GM19397 (cell line): Measurements from ENCODE around the gene ADM5.

ENCODE experiments used
- ATAC-seq: cut with Tn5 transposase; IDR thresholded peaks from one replicate; pipeline ENCODE4 v1.9.1; 2021; ENCODE audit warnings: mild to moderate bottlenecking, moderate library complexity; ENCODE audit not compliant: unreplicated experiment

ADM5 gene

DNA sequence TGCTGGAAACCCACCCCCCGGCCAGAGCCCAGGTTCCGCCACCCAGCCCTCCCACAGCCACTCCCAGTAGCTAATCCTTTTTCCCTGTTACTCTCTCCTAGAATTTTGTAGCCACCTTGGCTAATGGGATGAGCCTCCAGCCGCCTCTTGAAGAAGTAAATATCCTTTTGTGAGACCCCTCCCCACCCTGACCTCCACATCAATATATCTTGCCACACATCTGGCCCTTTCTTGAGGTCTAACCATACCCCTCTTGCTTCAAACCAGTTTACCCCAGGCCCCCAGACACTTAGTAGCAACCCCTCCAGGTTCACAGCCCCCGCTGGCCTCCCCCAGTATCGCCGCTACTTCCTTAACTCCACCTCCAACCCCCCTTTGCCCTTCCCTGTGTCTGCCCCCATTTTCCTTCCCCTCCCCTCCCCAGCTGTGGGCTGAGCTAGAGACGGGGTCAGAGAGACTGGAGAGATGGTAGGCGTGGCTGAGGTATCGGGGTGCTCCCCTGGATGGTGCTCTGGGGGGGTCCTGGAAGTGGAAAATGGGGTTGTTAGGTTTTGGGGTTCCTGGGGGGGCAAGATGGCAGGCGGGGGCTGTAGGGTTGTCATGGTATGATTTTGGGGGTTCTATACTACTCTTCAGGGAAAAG lies 9.5 kb upstream of the ADM5 start:
- ATAC-seq = no peak

DNA sequence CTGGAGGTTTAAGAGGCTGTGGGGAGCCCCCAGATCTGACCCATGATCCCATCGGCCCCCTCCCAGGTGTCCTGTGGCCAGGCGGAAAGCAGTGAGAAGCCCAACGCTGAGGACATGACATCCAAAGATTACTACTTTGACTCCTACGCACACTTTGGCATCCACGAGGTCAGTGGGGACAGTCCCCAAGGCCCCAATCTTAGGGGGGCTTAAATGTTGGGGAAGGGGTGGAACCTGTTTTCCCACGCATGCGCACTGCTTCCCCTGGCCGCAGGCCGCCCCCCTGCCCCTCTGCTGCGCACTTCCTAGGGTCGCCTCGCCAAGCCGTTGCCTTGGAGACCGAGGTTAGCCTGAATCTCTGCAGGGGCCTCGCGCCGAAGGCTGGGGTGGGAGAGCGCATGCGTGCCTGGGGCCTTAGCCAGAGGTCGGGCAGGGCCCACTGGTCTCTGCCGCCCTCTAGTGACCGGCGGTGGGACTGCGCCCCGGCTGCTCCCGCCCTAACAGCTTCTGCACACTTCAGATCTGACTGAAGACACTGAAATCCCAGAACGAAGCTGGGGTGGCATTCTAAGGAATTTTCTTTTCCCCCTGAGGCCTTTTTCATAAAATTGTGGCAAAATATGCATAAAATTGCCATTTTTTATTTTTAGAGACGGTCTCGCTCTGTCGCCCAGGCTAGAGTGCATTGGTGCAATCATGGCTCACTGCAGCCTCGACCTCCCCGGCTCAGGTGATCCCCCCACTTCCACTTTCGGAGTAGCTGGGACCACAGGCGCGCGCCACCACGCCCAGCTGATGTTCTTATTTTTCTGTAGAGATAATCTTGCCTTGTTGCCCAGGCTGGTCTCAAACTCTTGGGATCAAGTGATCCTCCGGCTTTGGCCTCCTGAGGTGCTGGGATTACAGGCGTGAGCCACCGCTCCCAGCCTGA lies 8.7 kb upstream of the ADM5 start:
- no peak for ATAC-seq

DNA sequence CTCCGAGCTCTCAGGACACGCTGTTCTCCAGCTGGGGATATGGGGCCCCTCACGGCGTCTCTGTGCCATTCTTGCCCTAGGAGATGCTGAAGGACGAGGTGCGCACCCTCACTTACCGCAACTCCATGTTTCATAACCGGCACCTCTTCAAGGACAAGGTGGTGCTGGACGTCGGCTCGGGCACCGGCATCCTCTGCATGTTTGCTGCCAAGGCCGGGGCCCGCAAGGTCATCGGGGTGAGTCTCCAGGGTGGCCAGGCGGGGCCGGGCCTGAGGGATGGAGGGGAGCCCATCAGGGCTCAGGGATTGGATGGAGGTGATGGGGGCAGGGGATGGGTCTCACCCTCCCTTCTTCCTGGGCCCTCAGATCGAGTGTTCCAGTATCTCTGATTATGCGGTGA lies 7.6 kb upstream of the ADM5 start:
- ATAC-seq = no peak

DNA sequence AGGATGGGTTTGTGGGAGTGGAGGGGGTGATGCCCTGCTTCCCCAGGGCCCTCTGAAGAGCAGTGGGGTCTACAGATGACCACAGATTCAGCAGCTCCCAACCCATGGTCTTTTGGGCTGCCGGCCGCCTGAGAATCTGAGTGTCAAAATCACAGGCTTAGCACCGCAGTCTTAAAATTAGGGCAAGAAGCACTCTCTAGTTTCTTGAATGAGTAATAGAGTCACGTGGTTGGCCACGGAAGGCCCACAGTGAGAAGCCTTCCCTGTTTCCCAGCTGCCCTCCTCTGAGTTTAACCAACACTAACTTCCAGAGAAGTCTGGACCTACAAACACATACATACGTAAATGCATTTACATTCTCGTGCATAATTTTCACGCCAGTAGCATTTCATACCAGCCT lies 7.1 kb upstream of the ADM5 start:
- ATAC-seq = no peak

DNA sequence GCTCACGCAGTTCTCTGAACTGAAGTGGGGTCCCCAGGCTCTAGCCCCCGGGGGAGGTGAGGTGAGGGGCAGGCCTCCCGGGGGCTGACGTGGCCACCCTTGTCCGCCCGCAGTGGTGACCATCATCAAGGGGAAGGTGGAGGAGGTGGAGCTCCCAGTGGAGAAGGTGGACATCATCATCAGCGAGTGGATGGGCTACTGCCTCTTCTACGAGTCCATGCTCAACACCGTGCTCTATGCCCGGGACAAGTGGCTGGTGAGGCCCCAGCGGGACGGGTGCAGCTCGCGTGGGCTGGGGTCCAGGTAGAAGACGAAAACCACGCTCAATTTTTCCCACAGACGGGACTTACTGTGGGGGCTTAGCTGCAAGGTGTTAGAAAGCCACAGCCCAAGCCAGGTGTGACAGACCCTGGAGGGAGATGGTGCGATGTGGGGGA lies 5.6 kb upstream of the ADM5 start:
- no peak for ATAC-seq

DNA sequence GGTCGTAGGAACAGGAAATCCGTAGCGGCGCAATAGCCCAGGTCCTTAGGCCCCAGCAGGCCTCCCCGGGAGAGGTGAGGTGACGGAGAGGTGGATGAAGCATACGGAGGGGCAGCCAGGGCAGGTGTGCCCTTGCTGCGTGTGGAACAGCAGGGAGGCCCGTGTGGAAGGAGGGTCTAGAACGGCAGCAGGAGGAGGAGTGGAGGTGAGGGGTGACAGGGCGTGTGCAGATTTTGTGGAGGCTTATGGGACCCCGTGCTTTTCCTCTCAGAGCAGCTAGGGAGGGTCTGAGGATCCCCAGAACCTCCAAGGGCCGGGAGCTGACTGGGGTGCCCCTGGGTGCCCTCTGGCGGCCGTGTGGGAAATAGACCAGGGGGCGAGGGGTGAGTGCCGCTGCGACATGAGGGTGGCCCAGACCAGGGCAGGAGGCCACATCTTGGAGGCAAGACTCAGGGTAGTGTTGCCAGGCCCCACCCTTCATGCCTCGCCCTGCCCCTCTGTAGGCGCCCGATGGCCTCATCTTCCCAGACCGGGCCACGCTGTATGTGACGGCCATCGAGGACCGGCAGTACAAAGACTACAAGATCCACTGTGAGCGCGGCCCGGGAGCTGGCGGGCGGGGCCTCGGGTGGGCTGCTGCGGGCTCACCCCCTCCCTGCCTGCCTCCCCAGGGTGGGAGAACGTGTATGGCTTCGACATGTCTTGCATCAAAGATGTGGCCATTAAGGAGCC lies 5.0 kb upstream of the ADM5 start:
- no peak for ATAC-seq

DNA sequence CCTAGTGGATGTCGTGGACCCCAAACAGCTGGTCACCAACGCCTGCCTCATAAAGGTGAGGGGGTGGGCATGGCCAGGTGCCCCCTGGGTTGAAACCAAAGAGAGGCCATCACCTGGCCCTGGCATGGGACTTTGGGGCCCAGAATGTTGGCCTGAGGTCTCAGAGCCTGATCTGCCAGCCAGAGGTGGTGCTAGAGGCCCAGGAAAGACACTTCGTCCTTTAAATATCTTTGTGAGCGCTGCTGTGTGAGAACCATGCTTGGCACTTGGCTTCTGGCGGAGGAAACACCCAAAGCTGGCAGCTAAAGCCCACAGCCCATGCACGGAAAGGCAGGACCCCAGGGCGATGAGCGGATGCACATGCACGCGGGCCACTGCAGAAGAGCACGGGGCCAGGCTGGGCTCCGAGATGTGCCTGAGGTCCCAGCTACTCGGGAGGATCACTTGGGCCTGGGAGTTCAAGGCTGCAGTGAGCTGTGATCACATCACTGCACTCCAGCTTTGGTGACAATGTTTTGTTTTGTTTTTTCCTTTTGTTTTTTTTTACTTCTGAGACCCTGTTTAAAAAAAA lies 4.3 kb upstream of the ADM5 start:
- no peak for ATAC-seq

DNA sequence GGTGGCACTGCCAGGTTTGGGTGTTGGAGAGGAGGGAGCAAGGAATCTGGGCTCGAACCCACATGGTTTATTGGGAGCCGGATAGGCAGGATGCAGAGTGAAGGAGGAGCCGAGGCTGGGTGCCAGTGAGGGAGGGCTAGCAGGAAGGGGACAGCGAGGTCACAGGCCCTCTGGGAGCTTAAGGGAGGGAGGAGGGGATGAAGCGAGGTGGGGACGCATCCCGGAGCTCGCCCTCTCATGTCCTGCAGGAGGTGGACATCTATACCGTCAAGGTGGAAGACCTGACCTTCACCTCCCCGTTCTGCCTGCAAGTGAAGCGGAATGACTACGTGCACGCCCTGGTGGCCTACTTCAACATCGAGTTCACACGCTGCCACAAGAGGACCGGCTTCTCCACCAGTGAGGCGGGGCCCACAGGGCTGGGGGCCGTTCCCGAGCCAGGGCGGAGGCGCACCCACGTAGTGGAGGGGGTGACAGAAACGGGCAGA lies 3.5 kb upstream of the ADM5 start:
- no peak for ATAC-seq

DNA sequence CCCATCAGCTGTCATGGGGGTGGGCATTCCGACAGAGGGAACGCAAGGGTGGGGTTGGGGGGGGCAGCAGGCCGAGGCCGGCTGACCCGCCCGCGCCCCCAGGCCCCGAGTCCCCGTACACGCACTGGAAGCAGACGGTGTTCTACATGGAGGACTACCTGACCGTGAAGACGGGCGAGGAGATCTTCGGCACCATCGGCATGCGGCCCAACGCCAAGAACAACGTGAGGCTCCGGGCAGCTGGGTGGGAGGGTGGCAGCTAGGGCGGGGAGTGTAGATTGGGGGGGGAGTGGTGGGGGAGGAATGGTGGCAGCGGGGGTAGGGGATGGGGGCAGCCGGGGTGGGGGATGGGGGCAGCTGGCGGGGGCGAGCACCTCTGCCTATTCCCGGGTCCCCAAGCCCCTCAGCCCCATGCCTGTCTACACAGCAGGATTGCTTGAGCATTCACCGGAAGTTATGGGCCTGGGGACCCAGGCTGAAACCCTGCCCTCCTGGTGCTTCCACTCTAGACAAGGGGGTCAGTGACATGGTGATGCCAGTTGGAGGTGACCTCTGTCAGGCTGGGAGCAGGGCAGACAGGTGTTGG lies 2.8 kb upstream of the ADM5 start:
- no peak for ATAC-seq

DNA sequence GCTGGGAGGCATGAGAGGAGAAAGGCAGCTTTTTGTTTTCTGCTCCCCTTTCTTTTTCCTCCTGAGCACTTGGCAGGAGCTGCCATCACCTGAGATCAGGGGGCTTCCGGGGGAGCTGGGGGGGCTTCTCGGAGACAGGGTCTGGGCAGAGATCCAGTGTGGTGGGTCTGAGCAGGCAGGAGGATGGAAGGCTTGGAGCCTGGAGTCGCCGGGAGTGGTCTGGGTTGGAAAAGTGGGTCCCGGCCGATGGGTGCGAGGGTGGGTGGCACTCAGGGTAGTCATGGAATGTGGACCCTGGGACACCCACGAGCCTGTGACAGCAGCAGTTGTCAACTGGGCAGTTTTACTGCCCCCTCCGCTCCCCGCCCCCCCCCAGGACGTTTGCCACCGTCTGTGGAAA lies 2.2 kb upstream of the ADM5 start:
- no peak for ATAC-seq

DNA sequence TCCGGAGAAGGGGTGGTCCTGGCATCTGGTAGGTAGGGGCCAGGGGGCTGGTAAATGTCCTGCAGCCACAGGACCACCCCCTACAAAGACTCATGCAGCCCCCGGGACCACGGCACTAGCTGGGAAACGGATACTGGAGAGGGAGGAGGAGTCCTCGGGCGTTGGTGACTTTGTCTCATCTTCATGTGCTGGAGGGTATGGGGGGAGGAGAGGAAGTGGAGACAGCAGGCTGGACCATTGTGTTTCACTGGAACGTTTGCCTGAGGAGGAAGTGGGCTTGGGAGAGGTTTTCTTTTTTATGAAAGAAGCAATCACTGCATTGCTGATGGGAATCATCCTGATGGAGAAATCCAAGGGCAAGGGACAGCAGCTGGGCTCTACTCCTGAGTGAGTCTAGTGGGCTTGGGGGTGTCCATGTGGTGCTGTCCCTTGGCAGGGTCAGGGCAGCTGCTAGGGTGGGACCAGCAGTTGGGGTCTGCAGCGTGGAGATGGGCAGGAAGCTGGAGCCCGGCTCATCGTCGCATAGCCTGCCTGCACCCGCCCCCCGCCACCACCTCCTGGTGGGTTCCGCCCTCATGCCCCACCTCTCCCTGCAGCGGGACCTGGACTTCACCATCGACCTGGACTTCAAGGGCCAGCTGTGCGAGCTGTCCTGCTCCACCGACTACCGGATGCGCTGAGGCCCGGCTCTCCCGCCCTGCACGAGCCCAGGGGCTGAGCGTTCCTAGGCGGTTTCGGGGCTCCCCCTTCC lies 1.7 kb upstream of the ADM5 start:
- ATAC-seq = no peak

DNA sequence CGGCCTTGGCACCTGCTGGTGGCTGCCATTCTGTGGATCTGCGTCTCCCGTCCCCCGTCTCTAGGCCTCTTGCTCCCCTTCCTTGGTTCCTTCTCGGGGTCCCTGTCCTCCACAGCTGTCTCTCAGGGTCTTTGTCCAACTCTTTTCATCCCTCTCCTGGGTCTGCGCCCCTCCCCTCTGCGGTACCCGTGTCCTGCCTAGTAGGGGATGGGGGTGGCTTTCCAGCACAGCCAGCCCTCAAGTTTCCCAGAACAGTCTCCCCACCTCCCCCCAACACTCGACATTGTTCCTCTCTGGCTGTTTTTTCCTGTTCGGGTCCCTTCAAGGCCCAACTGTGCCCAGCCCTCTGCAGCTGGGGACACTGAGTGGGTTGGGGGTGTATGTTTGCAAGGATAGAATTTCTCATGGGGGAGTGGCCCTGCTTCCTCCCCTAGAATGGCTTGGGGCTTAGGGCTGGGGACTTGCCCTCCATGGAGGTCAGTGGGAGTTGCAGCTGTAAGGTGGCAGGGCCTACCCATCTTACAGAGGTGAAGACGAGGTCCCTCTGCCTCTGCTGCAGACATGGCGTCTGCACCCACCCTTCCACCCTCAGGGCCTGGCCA lies 762 bp upstream of the ADM5 start:
- ATAC-seq = no peak

DNA sequence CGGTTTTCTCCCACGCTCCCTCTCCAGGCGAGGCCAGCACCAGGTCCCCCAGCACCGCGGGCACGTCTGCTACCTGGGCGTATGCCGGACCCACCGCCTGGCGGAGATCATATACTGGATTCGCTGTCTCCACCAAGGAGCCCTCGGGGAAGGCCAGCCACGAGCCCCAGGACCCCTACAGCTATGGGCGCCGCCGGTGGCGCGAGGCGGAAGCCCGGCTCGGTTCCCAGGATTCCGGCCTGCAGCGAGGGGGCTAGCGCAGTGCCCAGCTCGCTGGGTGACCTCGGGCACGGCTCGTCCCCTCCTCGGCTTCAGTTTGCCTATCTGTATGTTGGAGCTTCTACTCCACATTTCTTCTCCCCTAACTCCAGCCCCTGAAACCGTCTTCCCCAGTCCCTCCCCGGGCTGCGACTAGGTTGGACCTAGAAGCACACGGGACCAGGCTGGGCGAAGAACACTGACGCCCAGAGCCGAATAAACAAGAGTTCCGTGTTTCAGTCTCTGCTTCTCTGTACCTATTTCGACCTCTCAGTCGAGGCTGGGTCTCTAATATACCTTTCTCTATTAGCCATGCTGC lies 773 bp downstream of the ADM5 start:
- ATAC-seq = no peak

DNA sequence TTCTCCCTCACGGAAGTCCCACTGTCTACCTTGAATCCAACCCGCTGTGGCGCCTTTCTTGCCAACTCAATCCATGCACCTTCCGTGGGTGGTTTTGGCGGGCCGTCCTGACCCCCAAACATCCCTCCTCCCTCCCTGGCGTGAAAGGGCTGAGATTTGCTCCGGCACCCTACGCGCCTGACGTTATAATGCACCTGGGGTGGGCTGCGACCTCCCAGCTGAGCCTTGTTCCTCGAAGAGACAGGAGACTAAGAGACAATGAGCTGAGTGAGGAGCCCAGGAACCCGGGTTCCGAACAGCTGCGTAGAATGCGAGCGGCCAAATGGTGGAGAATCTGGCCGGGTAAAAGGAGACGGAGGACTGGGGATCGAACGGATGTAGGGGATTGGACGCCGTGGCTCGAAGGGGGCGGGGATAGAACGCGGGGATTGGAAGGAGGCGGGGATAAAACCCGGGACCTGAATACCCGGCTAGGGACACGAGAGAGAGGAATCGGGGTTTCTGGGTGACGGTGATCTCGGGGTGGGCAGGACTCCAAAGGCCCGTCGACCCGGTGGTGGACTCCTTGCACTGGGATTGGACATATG lies 1.4 kb downstream of the ADM5 start, which contains the start of gene CPT1C:
CPT1C (plus strand) TSS at position 461 of the 587 bp plus-strand sequence. CDS start 1,137 bp downstream, outside the sequence.
- ATAC-seq = no peak

DNA sequence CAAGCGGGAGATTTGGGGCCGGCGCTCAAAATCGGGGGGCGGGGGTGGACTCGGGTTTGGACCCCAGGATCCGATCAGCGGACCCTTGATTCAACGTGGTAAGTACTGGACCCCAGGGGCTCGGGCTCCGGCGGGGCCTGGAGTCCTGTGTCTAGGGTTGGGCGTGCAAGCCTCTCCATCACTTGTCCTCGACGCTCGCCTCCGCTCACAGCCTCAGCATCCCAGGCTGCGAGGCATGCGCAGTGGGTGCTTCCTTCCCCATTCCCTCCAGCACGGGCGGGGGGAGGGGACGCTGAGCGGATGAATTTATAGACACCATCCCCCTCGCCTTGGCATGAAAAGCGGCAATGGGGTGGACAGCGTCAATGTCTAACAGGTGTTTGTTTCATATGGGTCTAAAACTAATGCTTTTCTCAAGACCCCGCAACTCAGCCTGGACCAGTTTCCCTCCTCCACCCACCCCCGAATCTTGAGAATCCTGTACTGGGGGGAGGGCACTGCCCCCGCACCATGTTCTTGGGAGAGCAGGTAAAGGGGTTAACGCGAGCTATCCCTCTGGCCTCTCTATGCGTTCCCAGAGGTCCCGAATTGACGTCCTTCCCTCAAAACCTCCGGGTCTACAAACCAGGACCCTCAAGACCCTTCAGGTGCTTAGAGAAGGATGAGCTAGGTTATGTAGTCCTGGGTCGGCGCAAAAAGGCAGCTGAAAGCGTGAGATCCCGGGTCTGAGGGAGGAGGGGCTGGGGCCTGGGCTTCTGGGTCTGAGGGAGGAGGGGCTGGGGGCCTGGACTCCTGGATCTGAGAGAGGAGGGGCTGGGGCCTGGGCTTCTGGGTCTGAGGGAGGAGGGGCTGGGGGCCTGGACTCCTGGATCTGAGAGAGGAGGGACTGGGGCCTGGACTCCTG lies 2.1 kb downstream of the ADM5 start:
- ATAC-seq = no peak

DNA sequence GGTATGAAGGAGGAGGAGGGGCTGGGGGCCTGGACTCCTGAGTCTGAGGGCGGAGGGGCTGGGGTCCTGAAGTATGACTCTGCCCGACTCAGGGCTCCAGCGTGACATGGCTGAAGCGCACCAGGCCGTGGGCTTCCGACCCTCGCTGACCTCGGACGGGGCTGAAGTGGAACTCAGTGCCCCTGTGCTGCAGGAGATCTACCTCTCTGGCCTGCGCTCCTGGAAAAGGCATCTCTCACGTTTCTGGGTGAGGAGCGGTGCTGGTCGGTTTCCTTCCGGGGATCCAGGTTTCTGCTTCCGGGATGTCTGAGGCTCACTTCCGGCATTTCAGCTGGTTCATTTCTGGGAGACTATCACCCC lies 2.7 kb downstream of the ADM5 start:
- no peak for ATAC-seq

DNA sequence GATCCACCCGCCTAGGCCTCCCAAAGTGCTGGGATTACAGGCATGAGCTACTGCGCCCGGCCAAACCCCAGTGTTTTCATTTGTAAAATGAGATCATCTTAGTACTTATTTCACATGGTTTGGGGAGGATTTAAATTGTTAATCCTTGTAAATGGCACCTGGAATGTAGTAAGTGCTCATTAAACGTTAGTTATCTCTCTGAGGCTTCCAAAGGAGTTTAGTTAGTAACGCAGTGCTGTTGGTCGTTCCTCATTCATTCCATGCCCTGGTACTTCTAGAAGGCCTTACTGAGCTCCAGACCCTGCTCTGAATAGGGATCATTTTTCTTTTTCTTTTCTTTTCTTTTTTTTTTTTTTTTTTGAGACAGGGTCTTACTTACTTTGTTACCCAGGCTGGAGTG lies 6.7 kb downstream of the ADM5 start:
- ATAC-seq = no peak

DNA sequence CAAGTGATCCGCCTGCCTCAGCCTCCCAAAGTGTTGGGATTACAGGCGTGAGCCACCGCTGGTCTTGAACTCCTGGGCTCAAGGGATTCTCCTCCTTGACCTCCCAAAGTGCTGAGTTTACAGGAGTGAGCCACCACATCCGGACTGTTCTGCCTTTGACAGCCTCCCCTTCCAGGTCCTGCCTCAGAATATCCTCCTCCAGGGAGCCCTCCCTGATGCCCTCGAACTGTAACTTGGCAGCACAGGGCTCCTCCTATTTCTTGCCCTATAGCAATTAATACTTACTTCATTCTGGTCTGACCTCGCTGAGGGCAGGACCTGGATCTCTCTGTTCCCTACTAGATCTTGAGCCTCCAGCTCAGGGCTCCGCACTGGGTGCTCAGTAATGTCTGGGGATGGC lies 7.5 kb downstream of the ADM5 start:
- no peak for ATAC-seq
